AML-193 (cell line): Measurements from ENCODE around the gene ARPC4.

ENCODE experiments used
- DNase-seq, 2 experiments: peaks; one replicate each; lab custom pipeline; 2025; lab: John Stamatoyannopoulos, UW

The ARPC4 gene

DNA sequence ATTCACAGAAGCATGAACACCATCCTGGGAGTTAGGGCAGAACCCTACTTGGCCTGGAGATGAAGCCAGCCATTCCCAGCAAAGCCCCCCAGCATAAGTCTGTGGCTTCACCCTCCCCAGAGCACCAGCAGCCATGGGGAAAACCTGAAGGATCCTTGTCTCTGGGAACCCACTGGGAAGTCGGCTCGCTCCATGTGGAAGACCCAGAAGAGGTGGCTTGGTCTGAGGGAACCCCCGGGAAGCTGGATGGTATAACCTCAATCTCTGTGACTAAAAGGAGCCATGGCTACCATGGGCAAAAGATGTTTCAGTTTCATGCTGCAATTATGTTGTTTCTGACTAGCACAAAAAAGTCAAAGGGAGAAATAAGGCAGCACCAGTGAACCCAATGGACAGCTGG lies 62.7 kb downstream of the ARPC4 start:
- DNase-seq, result no peak
